Measurements from ENCODE around the gene ETS1.

ETS1 gene

GRCh38 chr11:128517451-128518230 is 69.7 kb downstream of the ETS1 start:
- H3K4me1 Mint-ChIP-seq = peaks cover 44% of the 10 kb centered on the region
- CTCF ChIA-PET = interaction anchor here (1.3 to 4.1 kb wide), 11 partner anchors 8 to 314 kb away, joined by 4 to 21 read pairs (median 8); no protein-coding TSS in a partner anchor
- peak overlapping the region; percentile 96 for H3K4me3 Mint-ChIP-seq
- peaks cover 89% of the 10 kb centered on the region for H3K36me3 Mint-ChIP-seq
- no peaks in the 10 kb centered on the region for H3K9me3 Mint-ChIP-seq
- H3K27me3 Mint-ChIP-seq = no peaks in the 10 kb centered on the region
- no peak for DNase-seq
- H3K27ac Mint-ChIP-seq = peak overlapping the region; percentile 100

GRCh38 chr11:128516886-128517285 is 70.5 kb downstream of the ETS1 start:
- no peak for DNase-seq
- H3K27ac Mint-ChIP-seq = peak overlapping the region; percentile 100
- CTCF ChIA-PET = interaction anchor here (0.9 to 4.1 kb wide), 10 partner anchors 11 to 226 kb away, joined by 3 to 21 read pairs (median 8); no protein-coding TSS in a partner anchor
- peaks cover 97% of the 10 kb centered on the region for H3K36me3 Mint-ChIP-seq
- H3K27me3 Mint-ChIP-seq = no peaks in the 10 kb centered on the region
- H3K4me1 Mint-ChIP-seq = peaks cover 52% of the 10 kb centered on the region
- peak overlapping the region; percentile 96 for H3K4me3 Mint-ChIP-seq
- no peaks in the 10 kb centered on the region for H3K9me3 Mint-ChIP-seq

- peak overlapping the region; percentile 96 for H3K4me3 Mint-ChIP-seq
- peak overlapping the region; percentile 100 for H3K27ac Mint-ChIP-seq
- peaks cover 60% of the 10 kb centered on the region for H3K4me1 Mint-ChIP-seq
- CTCF ChIA-PET = interaction anchor here (0.9 to 4.1 kb wide), 10 partner anchors 9 to 226 kb away, joined by 3 to 21 read pairs (median 6); no protein-coding TSS in a partner anchor
- H3K36me3 Mint-ChIP-seq = peaks cover 97% of the 10 kb centered on the region
- H3K27me3 Mint-ChIP-seq = no peaks in the 10 kb centered on the region
- H3K9me3 Mint-ChIP-seq = no peaks in the 10 kb centered on the region
- DNase-seq = no peak
Observed at GRCh38 chr11:128515826-128516778, 71.3 kb downstream of the ETS1 start.

GRCh38 chr11:128515086-128515485 is 72.3 kb downstream of the ETS1 start:
- Mint-ChIP-seq H3K27ac (peak overlapping the region; percentile 100), H3K36me3 (peaks cover 96% of the 10 kb centered on the region), H3K4me3 (peak overlapping the region; percentile 96), H3K4me1 (peaks cover 70% of the 10 kb centered on the region), H3K9me3 (no peaks in the 10 kb centered on the region), H3K27me3 (no peaks in the 10 kb centered on the region)
- CTCF ChIA-PET = interaction anchor here (1.0 to 4.6 kb wide), 4 partner anchors 9 to 112 kb away, joined by 3 to 14 read pairs (median 5); no protein-coding TSS in a partner anchor
- DNase-seq = peak; percentile 55

- no peak for DNase-seq
- CTCF ChIA-PET = interaction anchor here (0.8 to 11.5 kb wide), 6 partner anchors 8 to 116 kb away, joined by 3 to 108 read pairs (median 6); no protein-coding TSS in a partner anchor
- no peaks in the 10 kb centered on the region for H3K27me3 Mint-ChIP-seq
- peaks cover 80% of the 10 kb centered on the region for H3K4me1 Mint-ChIP-seq
- peak overlapping the region; percentile 96 for H3K4me3 Mint-ChIP-seq
- H3K27ac Mint-ChIP-seq = peak overlapping the region; percentile 100
- H3K9me3 Mint-ChIP-seq = no peaks in the 10 kb centered on the region
- peaks cover 96% of the 10 kb centered on the region for H3K36me3 Mint-ChIP-seq
Observed at GRCh38 chr11:128513915-128514681, 73.3 kb downstream of the ETS1 start.

GRCh38 chr11:128512474-128512996 is 74.8 kb downstream of the ETS1 start:
- DNase-seq = peak; percentile 67
- Mint-ChIP-seq H3K4me3 (peak overlapping the region; percentile 96), H3K4me1 (peaks cover 95% of the 10 kb centered on the region), H3K9me3 (no peaks in the 10 kb centered on the region), H3K36me3 (peaks cover 93% of the 10 kb centered on the region), H3K27ac (peak overlapping the region; percentile 100), H3K27me3 (no peaks in the 10 kb centered on the region)
- CTCF ChIA-PET = interaction anchor here (0.6 to 11.5 kb wide), 13 partner anchors 8 to 223 kb away, joined by 3 to 108 read pairs (median 6); no protein-coding TSS in a partner anchor

- no peak for DNase-seq
- H3K27ac Mint-ChIP-seq = peak overlapping the region; percentile 100
- H3K36me3 Mint-ChIP-seq = peaks cover 93% of the 10 kb centered on the region
- no peaks in the 10 kb centered on the region for H3K9me3 Mint-ChIP-seq
- peak overlapping the region; percentile 96 for H3K4me3 Mint-ChIP-seq
- H3K27me3 Mint-ChIP-seq = no peaks in the 10 kb centered on the region
- H3K4me1 Mint-ChIP-seq = peaks cover 98% of the 10 kb centered on the region
- CTCF ChIA-PET = interaction anchor here (0.6 to 11.5 kb wide), 12 partner anchors 9 to 223 kb away, joined by 3 to 108 read pairs (median 6); no protein-coding TSS in a partner anchor
Observed at GRCh38 chr11:128511712-128512111, 75.6 kb downstream of the ETS1 start.

- CTCF ChIA-PET = interaction anchor here (1.1 to 11.5 kb wide), 11 partner anchors 8 to 219 kb away, joined by 3 to 108 read pairs (median 4); no protein-coding TSS in a partner anchor
- Mint-ChIP-seq H3K4me1 (peaks cover 100% of the 10 kb centered on the region), H3K9me3 (no peaks in the 10 kb centered on the region), H3K4me3 (peak overlapping the region; percentile 96), H3K27ac (peak overlapping the region; percentile 95), H3K36me3 (peaks cover 93% of the 10 kb centered on the region), H3K27me3 (no peaks in the 10 kb centered on the region)
- no peak for DNase-seq
Observed at GRCh38 chr11:128509621-128510389, 77.6 kb downstream of the ETS1 start.

- peak overlapping the region; percentile 95 for H3K27ac Mint-ChIP-seq
- peak overlapping the region; percentile 96 for H3K4me3 Mint-ChIP-seq
- no peaks in the 10 kb centered on the region for H3K27me3 Mint-ChIP-seq
- peaks cover 100% of the 10 kb centered on the region for H3K4me1 Mint-ChIP-seq
- CTCF ChIA-PET = interaction anchor here (1.1 to 11.5 kb wide), 9 partner anchors 9 to 186 kb away, joined by 3 to 108 read pairs (median 4); no protein-coding TSS in a partner anchor
- peaks cover 92% of the 10 kb centered on the region for H3K36me3 Mint-ChIP-seq
- H3K9me3 Mint-ChIP-seq = no peaks in the 10 kb centered on the region
- DNase-seq = no peak
Observed at GRCh38 chr11:128508770-128509510, 78.4 kb downstream of the ETS1 start.

- Mint-ChIP-seq H3K27me3 (no peaks in the 10 kb centered on the region), H3K4me3 (peak overlapping the region; percentile 96), H3K4me1 (peaks cover 99% of the 10 kb centered on the region), H3K9me3 (no peaks in the 10 kb centered on the region), H3K36me3 (peaks cover 87% of the 10 kb centered on the region), H3K27ac (peak overlapping the region; percentile 95)
- CTCF ChIA-PET = interaction anchor here (0.6 to 11.5 kb wide), 7 partner anchors 11 to 185 kb away, joined by 3 to 108 read pairs (median 5); no protein-coding TSS in a partner anchor
- no peak for DNase-seq
Observed at GRCh38 chr11:128507936-128508335, 79.4 kb downstream of the ETS1 start.

GRCh38 chr11:128506999-128507611 is 80.3 kb downstream of the ETS1 start:
- H3K36me3 Mint-ChIP-seq = peaks cover 86% of the 10 kb centered on the region
- H3K27ac Mint-ChIP-seq = peak overlapping the region; percentile 95
- CTCF ChIA-PET = interaction anchor here (1.2 to 11.5 kb wide), 7 partner anchors 11 to 123 kb away, joined by 3 to 108 read pairs (median 8); no protein-coding TSS in a partner anchor
- H3K27me3 Mint-ChIP-seq = no peaks in the 10 kb centered on the region
- peaks cover 99% of the 10 kb centered on the region for H3K4me1 Mint-ChIP-seq
- no peaks in the 10 kb centered on the region for H3K9me3 Mint-ChIP-seq
- H3K4me3 Mint-ChIP-seq = peak overlapping the region; percentile 96
- peak; percentile 51 for DNase-seq
